ENCODE data around the gene DPP10.
"Not testable (repeated sequence)": the region's sequence is repeated elsewhere in the genome, so short reads cannot be mapped to it uniquely, and the experiment has no call there.

The DPP10 gene

GRCh38 chr2:114507744-114508143, 65.3 kb downstream of the DPP10 start:
- H3K4me1 ChIP-seq (ENCODE audit: control insufficient read depth, insufficient read depth, low read length, poor library complexity, severe bottlenecking), result no peaks in the 10 kb centered on the region
- H3K4me3 ChIP-seq (ENCODE audit: extremely low read depth, insufficient read depth, low read length, poor library complexity, severe bottlenecking), result no peak overlapping the region
- H3K9me3 ChIP-seq (ENCODE audit: control insufficient read depth, low read length), result no peaks in the 10 kb centered on the region
- H3K27ac ChIP-seq (ENCODE audit: low read depth, low read length, severe bottlenecking), result no peak overlapping the region
- H3K36me3 ChIP-seq (ENCODE audit: control insufficient read depth, insufficient read depth, low read length), result no peaks in the 10 kb centered on the region

GRCh38 chr2:114515882-114516281, 73.4 kb downstream of the DPP10 start:
- H3K36me3 ChIP-seq (ENCODE audit: control insufficient read depth, insufficient read depth, low read length), result no peaks in the 10 kb centered on the region
- no peaks in the 10 kb centered on the region for H3K9me3 ChIP-seq (ENCODE audit: control insufficient read depth, low read length)
- 92% methylated on average over 2 of the region's 3 CpGs; no CpG with 5 or more reads in 1 of the 2 experiments for WGBS, 2 experiments (ENCODE audit: insufficient coverage in 2 of 2)
- H3K4me1 ChIP-seq (ENCODE audit: control insufficient read depth, insufficient read depth, low read length, poor library complexity, severe bottlenecking), result no peaks in the 10 kb centered on the region
- no peak overlapping the region for H3K4me3 ChIP-seq (ENCODE audit: extremely low read depth, insufficient read depth, low read length, poor library complexity, severe bottlenecking)
- no peak overlapping the region for H3K27ac ChIP-seq (ENCODE audit: low read depth, low read length, severe bottlenecking)

- no peak overlapping the region for H3K4me3 ChIP-seq (ENCODE audit: extremely low read depth, insufficient read depth, low read length, poor library complexity, severe bottlenecking)
- H3K27ac ChIP-seq (ENCODE audit: low read depth, low read length, severe bottlenecking), result no peak overlapping the region
- no peaks in the 10 kb centered on the region for H3K9me3 ChIP-seq (ENCODE audit: control insufficient read depth, low read length)
- H3K36me3 ChIP-seq (ENCODE audit: control insufficient read depth, insufficient read depth, low read length), result no peaks in the 10 kb centered on the region
- H3K4me1 ChIP-seq (ENCODE audit: control insufficient read depth, insufficient read depth, low read length, poor library complexity, severe bottlenecking), result no peaks in the 10 kb centered on the region
- 94% methylated on average over 2 of the region's 5 CpGs for WGBS, 2 experiments (ENCODE audit: insufficient coverage in 2 of 2)
Observed at GRCh38 chr2:114517580-114517979, 75.1 kb downstream of the DPP10 start.

- 82 to 100% methylated on average over 1 to 2 of the region's 5 CpGs for WGBS, 2 experiments (ENCODE audit: insufficient coverage in 2 of 2)
- H3K4me3 ChIP-seq (ENCODE audit: extremely low read depth, insufficient read depth, low read length, poor library complexity, severe bottlenecking), result no peak overlapping the region
- H3K9me3 ChIP-seq (ENCODE audit: control insufficient read depth, low read length), result no peaks in the 10 kb centered on the region
- H3K27ac ChIP-seq (ENCODE audit: low read depth, low read length, severe bottlenecking), result no peak overlapping the region
- no peaks in the 10 kb centered on the region for H3K4me1 ChIP-seq (ENCODE audit: control insufficient read depth, insufficient read depth, low read length, poor library complexity, severe bottlenecking)
- no peaks in the 10 kb centered on the region for H3K36me3 ChIP-seq (ENCODE audit: control insufficient read depth, insufficient read depth, low read length)
Observed at GRCh38 chr2:114518738-114519137, 76.3 kb downstream of the DPP10 start.

- not testable (repeated sequence) for H3K9me3 ChIP-seq (ENCODE audit: control insufficient read depth, low read length)
Observed at GRCh38 chr2:114522612-114523011, 80.2 kb downstream of the DPP10 start.

GRCh38 chr2:114525955-114526354, 83.5 kb downstream of the DPP10 start:
- H3K4me1 ChIP-seq (ENCODE audit: control insufficient read depth, insufficient read depth, low read length, poor library complexity, severe bottlenecking), result no peaks in the 10 kb centered on the region
- no peak overlapping the region for H3K4me3 ChIP-seq (ENCODE audit: extremely low read depth, insufficient read depth, low read length, poor library complexity, severe bottlenecking)
- H3K36me3 ChIP-seq (ENCODE audit: control insufficient read depth, insufficient read depth, low read length), result no peaks in the 10 kb centered on the region
- no peaks in the 10 kb centered on the region for H3K9me3 ChIP-seq (ENCODE audit: control insufficient read depth, low read length)
- WGBS, 2 experiments (ENCODE audit: insufficient coverage in 2 of 2), result no CpG with 5 or more reads among the region's 4 CpGs
- no peak overlapping the region for H3K27ac ChIP-seq (ENCODE audit: low read depth, low read length, severe bottlenecking)

More at GRCh38 chr2:114522612-114523011, 80.2 kb downstream of the DPP10 start:
- not testable (repeated sequence) for H3K4me3 ChIP-seq (ENCODE audit: extremely low read depth, insufficient read depth, low read length, poor library complexity, severe bottlenecking); H3K36me3 ChIP-seq (ENCODE audit: control insufficient read depth, insufficient read depth, low read length); H3K27ac ChIP-seq (ENCODE audit: low read depth, low read length, severe bottlenecking); H3K4me1 ChIP-seq (ENCODE audit: control insufficient read depth, insufficient read depth, low read length, poor library complexity, severe bottlenecking)
- WGBS, 2 experiments (ENCODE audit: insufficient coverage in 2 of 2), result 82 to 86% methylated on average over 2 to 3 of the region's 4 CpGs

- Histone ChIP-seq H3K4me3 (ENCODE audit: extremely low read depth, insufficient read depth, low read length, poor library complexity, severe bottlenecking) (no peak overlapping the region), H3K4me1 (ENCODE audit: control insufficient read depth, insufficient read depth, low read length, poor library complexity, severe bottlenecking) (no peaks in the 10 kb centered on the region), H3K36me3 (ENCODE audit: control insufficient read depth, insufficient read depth, low read length) (no peaks in the 10 kb centered on the region), H3K9me3 (ENCODE audit: control insufficient read depth, low read length) (no peaks in the 10 kb centered on the region), H3K27ac (ENCODE audit: low read depth, low read length, severe bottlenecking) (no peak overlapping the region)
- WGBS, 2 experiments (ENCODE audit: insufficient coverage in 2 of 2), result no CpG with 5 or more reads among the region's 1 CpG
Observed at GRCh38 chr2:114526841-114527240, 84.4 kb downstream of the DPP10 start.

GRCh38 chr2:114527330-114527983, 85.0 kb downstream of the DPP10 start:
- H3K27ac ChIP-seq (ENCODE audit: low read depth, low read length, severe bottlenecking), result no peak overlapping the region
- no peaks in the 10 kb centered on the region for H3K9me3 ChIP-seq (ENCODE audit: control insufficient read depth, low read length)
- H3K4me1 ChIP-seq (ENCODE audit: control insufficient read depth, insufficient read depth, low read length, poor library complexity, severe bottlenecking), result no peaks in the 10 kb centered on the region
- no peak overlapping the region for H3K4me3 ChIP-seq (ENCODE audit: extremely low read depth, insufficient read depth, low read length, poor library complexity, severe bottlenecking)
- H3K36me3 ChIP-seq (ENCODE audit: control insufficient read depth, insufficient read depth, low read length), result no peaks in the 10 kb centered on the region
- 80 to 93% methylated on average over 2 to 4 of the region's 9 CpGs for WGBS, 2 experiments (ENCODE audit: insufficient coverage in 2 of 2)

GRCh38 chr2:114534116-114535084, 92.0 kb downstream of the DPP10 start:
- H3K4me1 ChIP-seq (ENCODE audit: control insufficient read depth, insufficient read depth, low read length, poor library complexity, severe bottlenecking), result no peaks in the 10 kb centered on the region
- H3K4me3 ChIP-seq (ENCODE audit: extremely low read depth, insufficient read depth, low read length, poor library complexity, severe bottlenecking), result no peak overlapping the region
- no peaks in the 10 kb centered on the region for H3K36me3 ChIP-seq (ENCODE audit: control insufficient read depth, insufficient read depth, low read length)
- WGBS, 2 experiments (ENCODE audit: insufficient coverage in 2 of 2), result 100% methylated on average over 1 to 2 of the region's 3 CpGs
- no peak overlapping the region for H3K27ac ChIP-seq (ENCODE audit: low read depth, low read length, severe bottlenecking)
- no peaks in the 10 kb centered on the region for H3K9me3 ChIP-seq (ENCODE audit: control insufficient read depth, low read length)

- WGBS, 2 experiments (ENCODE audit: insufficient coverage in 2 of 2), result 80% methylated on average over 1 of the region's 1 CpG; no CpG with 5 or more reads in 1 of the 2 experiments
- Histone ChIP-seq H3K4me1 (ENCODE audit: control insufficient read depth, insufficient read depth, low read length, poor library complexity, severe bottlenecking) (no peaks in the 10 kb centered on the region), H3K36me3 (ENCODE audit: control insufficient read depth, insufficient read depth, low read length) (no peaks in the 10 kb centered on the region)
Observed at GRCh38 chr2:114537777-114538176, 95.3 kb downstream of the DPP10 start.

GRCh38 chr2:114542695-114543094, 100.3 kb downstream of the DPP10 start:
- no peaks in the 10 kb centered on the region for H3K4me1 ChIP-seq (ENCODE audit: control insufficient read depth, insufficient read depth, low read length, poor library complexity, severe bottlenecking)
- H3K36me3 ChIP-seq (ENCODE audit: control insufficient read depth, insufficient read depth, low read length), result no peaks in the 10 kb centered on the region
- H3K4me3 ChIP-seq (ENCODE audit: extremely low read depth, insufficient read depth, low read length, poor library complexity, severe bottlenecking), result no peak overlapping the region
- H3K9me3 ChIP-seq (ENCODE audit: control insufficient read depth, low read length), result peaks cover 3% of the 10 kb centered on the region
- H3K27ac ChIP-seq (ENCODE audit: low read depth, low read length, severe bottlenecking), result no peak overlapping the region
- WGBS, 2 experiments (ENCODE audit: insufficient coverage in 2 of 2), result no CpG with 5 or more reads among the region's 2 CpGs

More at GRCh38 chr2:114537777-114538176, 95.3 kb downstream of the DPP10 start:
- Histone ChIP-seq H3K4me3 (ENCODE audit: extremely low read depth, insufficient read depth, low read length, poor library complexity, severe bottlenecking) (no peak overlapping the region), H3K9me3 (ENCODE audit: control insufficient read depth, low read length) (no peaks in the 10 kb centered on the region), H3K27ac (ENCODE audit: low read depth, low read length, severe bottlenecking) (no peak overlapping the region)
